Measurements from ENCODE around the gene DCDC2. TPM values are rescaled to one million over a fixed set of nuclear protein-coding genes. Genes with fewer than 3 reads are reported as not detected.
"Not testable (repeated sequence)": the region's sequence is repeated elsewhere in the genome, so short reads cannot be mapped to it uniquely, and the experiment has no call there.

DCDC2 gene
- total RNA-seq, 1 donor from 2014 or later, result not detected

GRCh38 chr6:24149836-24150235 lies 208.0 kb downstream of the DCDC2 start:
- intact Hi-C loops (cut with micrococcal nuclease), result no loop called here

DNA sequence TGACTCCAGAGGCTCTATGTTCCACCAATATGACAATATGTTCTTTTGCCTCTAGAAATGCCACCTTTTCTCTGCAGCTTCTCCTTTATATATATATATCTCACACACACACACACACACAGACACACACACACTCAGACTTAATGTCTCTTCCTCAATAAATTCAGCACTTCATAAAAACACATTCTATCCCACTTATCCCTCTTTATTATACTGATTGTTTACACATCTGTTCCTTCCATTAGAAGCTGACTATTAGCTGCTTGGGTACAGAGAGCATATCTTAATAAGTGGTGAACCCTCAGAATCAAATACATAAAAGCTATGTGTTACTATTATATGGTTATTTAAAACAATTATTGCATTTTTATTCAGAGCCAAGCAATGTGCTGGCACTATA lies 208.6 kb downstream of the DCDC2 start:
- intact Hi-C loops (cut with micrococcal nuclease), result no loop called here

DNA sequence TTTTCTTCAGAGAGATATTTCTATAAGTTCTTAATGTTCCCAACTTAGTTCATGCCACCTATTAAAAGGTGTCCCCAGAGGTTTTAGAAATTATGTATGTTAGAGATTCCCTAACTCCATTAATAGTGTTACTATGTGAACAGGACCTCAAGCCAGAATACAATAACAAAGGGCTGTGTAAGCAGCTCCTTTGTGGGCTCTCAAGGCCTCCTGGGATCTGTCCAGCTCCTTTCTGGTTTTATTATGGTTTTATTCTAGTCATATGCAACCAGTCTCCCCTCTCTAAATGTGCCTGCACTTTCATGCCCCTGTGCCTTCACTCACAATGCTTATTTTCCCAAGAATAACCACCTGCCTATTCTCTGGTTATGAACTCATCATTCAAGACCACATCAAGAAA lies 209.2 kb downstream of the DCDC2 start:
- intact Hi-C loops (cut with micrococcal nuclease), result no loop called here

GRCh38 chr6:24148154-24148570 lies 209.7 kb downstream of the DCDC2 start:
- intact Hi-C loops (cut with micrococcal nuclease), result no loop called here

DNA sequence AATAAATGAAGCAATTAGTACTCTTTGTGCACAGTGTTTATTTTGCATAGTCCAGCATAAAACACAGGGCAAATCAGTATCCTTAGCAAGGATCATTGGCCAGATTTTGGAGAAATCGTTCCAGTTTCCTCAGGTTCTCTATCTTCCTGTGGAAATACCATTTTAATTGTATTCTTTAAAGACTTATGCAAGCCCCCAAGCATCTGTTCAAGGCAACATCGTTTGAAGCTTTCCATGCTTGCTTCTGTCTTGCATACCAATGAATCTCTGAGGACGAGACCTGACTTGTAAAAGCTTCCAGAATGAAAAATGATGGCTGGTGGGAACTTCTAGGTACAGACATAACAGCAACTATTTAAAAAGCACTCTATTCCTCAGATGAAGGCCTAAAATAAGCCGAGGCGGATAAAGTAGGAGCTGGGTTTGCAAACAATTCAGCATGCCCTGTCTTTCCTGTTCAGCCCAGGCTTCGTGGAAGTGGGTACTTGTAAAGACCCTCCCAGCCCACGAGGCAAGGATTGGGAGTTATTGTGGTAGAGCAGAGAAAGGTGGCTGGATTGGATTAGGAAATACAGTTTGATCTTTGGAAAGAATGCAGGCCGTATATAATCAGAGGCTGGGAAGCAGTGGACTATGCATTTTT lies 210.2 kb downstream of the DCDC2 start:
- intact Hi-C loops (cut with micrococcal nuclease), result no loop called here

- intact Hi-C loops (cut with micrococcal nuclease), result no loop called here
These were observed 211.0 kb downstream of the DCDC2 start for GRCh38 chr6:24146871-24147270.

GRCh38 chr6:24145690-24146131 lies 212.1 kb downstream of the DCDC2 start:
- intact Hi-C loops (cut with micrococcal nuclease), result no loop called here

- intact Hi-C loops (cut with micrococcal nuclease), result not testable (repeated sequence)
These were observed 215.1 kb downstream of the DCDC2 start for GRCh38 chr6:24142733-24143132.

DNA sequence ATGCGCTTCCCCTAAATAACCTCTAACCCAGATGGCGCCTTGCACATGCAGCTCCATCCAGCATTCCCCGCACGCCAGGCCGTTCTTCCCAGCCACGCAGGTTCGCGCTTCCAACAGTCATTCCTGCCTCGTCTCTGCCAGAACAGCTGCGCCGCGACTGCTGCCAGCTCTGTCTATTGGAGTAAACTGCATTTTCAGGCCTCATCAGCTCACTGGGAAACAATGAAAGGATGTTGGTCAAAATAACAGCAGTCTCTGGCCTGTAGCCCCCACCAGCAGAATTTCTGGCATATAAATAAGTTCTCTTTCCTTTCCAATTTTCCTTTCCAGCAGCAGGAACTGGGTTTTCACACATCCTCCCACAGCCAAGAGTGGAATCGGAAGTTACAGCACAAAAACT lies 217.3 kb downstream of the DCDC2 start:
- intact Hi-C loops (cut with micrococcal nuclease), result no loop called here

DNA sequence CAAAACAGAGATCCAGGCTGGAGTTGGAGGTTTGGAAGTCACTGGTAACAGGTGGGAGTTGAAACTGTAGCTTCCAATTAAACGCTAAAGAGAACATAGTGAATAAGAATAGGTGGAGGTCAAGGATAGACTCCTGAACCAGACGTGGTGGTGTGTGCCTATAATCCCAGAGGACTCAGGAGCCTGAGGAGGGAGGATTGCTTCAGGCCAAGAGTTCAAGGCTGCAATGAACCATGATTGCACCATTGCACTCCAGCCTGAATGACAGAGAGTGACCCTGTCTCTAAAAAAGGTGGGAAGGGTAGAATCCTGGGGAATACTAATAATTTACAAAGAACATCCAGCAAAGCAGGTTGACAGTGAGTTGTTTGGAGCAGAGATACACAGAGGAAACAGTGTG lies 218.2 kb downstream of the DCDC2 start:
- intact Hi-C loops (cut with micrococcal nuclease), result no loop called here

- intact Hi-C loops (cut with micrococcal nuclease), result no loop called here
These were observed 218.8 kb downstream of the DCDC2 start for GRCh38 chr6:24139080-24139479.

DNA sequence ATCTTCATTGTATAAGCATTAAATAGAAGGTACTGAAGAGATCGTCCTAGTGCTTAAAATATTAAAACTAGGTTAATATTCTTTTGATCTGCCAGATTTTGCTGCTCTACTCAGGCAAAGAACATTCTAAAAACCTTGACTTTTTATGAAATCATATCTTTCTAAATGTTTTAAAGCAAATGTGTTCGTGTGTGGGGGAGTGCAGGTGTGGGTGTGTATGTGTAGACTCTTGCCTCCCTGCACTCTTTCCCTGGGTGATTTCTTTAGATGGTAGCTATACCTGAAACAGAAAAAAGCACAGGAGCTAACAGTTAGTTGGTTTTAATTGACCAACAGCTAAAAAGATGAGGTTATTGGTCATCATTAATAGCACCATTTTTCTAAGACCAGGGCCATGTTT lies 226.1 kb downstream of the DCDC2 start:
- intact Hi-C loops (cut with micrococcal nuclease), result no loop called here

GRCh38 chr6:24127316-24127715 lies 230.5 kb downstream of the DCDC2 start:
- intact Hi-C loops (cut with micrococcal nuclease), result no loop called here

- intact Hi-C loops (cut with micrococcal nuclease), result no loop called here
These were observed 231.2 kb downstream of the DCDC2 start for GRCh38 chr6:24126586-24127192.

DNA sequence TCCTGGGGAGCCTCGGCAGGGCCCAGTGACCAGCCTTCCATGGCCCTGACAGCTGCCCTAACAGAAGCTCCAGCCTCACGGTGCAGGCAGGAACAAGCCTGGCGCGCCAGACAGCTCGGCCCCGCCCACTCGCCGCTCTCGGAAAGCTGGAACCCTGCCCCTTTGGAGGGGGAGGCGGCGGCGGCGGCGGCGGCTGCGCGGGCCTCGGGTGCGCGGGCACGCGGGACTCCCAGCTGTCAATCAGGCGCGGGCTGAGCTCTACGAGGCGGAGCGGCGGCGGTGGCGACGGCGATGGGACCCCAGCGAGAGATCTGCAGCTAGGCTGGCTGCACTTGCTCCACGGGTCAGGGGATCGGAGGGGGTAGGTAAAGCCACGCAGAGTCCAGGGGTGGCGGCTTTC lies 231.9 kb downstream of the DCDC2 start, which contains the start of gene NRSN1:
NRSN1 (plus strand) TSS at position 236 of the 400 bp plus-strand sequence. CDS start 8,113 bp downstream, outside the sequence.
- intact Hi-C loops (cut with micrococcal nuclease), result no loop called here

- intact Hi-C loops (cut with micrococcal nuclease), result no loop called here
These were observed 235.7 kb downstream of the DCDC2 start for GRCh38 chr6:24122139-24122538.

Other genes with a start within 250 kb of the DCDC2 start
- not detected in 2 replicates for gene NRSN1, start 231.8 kb downstream of the DCDC2 start, total RNA-seq
- 21.7 and 24.5 TPM in 2 replicates for gene MRS2, start 44.9 kb upstream of the DCDC2 start, total RNA-seq
- 0.18 and 0.27 TPM in 2 replicates for gene GPLD1, start 131.5 kb upstream of the DCDC2 start, total RNA-seq
- 4.9 and 5.9 TPM in 2 replicates for gene ALDH5A1, start 136.9 kb upstream of the DCDC2 start, total RNA-seq